GM23338 (cell line): ENCODE measurements around the gene PIM1. TPM values are rescaled to one million over a fixed set of nuclear protein-coding genes. Genes with fewer than 3 reads are reported as not detected.
A peak's percentile ranks its signal among the peaks of the same experiment; 100 is the strongest.

Experiments
- ATAC-seq: fragments of 200-7000 bp; cut with Tn5 transposase; 3 replicates; pipeline ENCODE4 v1.9.1; 2020
- DNase-seq: peaks from one replicate; pipeline ENCODE4 v3.0.0-alpha.2; 2015; ENCODE audit warnings: low spot score
- H2AFZ ChIP-seq: fragments of 200-600 bp; sonication (generic); 2 replicates; pipeline ENCODE4 v1.8.0; 2016; ENCODE audit warnings: antibody characterized with exemption, mild to moderate bottlenecking, moderate library complexity
- H3F3A ChIP-seq: fragments of 200-600 bp; sonication (generic); replicated peaks from 2 replicates; pipeline ENCODE4 v1.8.0; 2017; ENCODE audit warnings: antibody characterized with exemption, mixed run types, low read depth
- H3K27ac ChIP-seq: fragments of 200-600 bp; sonication (generic); 2 replicates; pipeline ENCODE4 v1.6.1; 2016; ENCODE audit warnings: low read depth
- H3K27me3 ChIP-seq: fragments of 200-600 bp; sonication (generic); 2 replicates; pipeline ENCODE4 v1.8.0; 2016; ENCODE audit warnings: mild to moderate bottlenecking, mixed run types, moderate library complexity; ENCODE audit not compliant: insufficient read depth
- H3K36me3 ChIP-seq: fragments of 200-600 bp; sonication (generic); 2 replicates; pipeline ENCODE4 v1.8.0; 2016; ENCODE audit warnings: mild to moderate bottlenecking; ENCODE audit not compliant: insufficient read depth
- H3K4me1 ChIP-seq: fragments of 200-600 bp; sonication (generic); 2 replicates; pipeline ENCODE4 v1.8.0; 2016; ENCODE audit warnings: mild to moderate bottlenecking, moderate library complexity; ENCODE audit not compliant: insufficient read depth
- H3K4me2 ChIP-seq: fragments of 200-600 bp; sonication (generic); 2 replicates; pipeline ENCODE4 v1.7.1; 2017; ENCODE audit warnings: mixed run types
- H3K4me3 ChIP-seq: fragments of 200-600 bp; sonication (generic); 2 replicates; pipeline ENCODE4 v1.6.1; 2016; ENCODE audit warnings: mixed run types
- H3K79me2 ChIP-seq: fragments of 200-600 bp; sonication (generic); replicated peaks from 2 replicates; pipeline ENCODE4 v1.8.0; 2017; ENCODE audit warnings: mild to moderate bottlenecking; ENCODE audit not compliant: insufficient read depth
- H3K9me2 ChIP-seq: fragments of 200-600 bp; sonication (generic); 2 replicates; pipeline ENCODE4 v1.8.0; 2017; ENCODE audit not compliant: insufficient read depth
- H4K20me1 ChIP-seq: fragments of 200-600 bp; sonication (generic); replicated peaks from 2 replicates; pipeline ENCODE4 v1.8.0; 2017; ENCODE audit warnings: mild to moderate bottlenecking; ENCODE audit not compliant: insufficient read depth
- H3K27ac Mint-ChIP-seq: 2 replicates; pipeline ENCODE4 v1.8.0; 2020; ENCODE audit warnings: inconsistent platforms, mild to moderate bottlenecking, moderate library complexity, mixed read lengths
- H3K27me3 Mint-ChIP-seq: 3 replicates; pipeline ENCODE4 v1.8.0; 2022; ENCODE audit warnings: low read depth, mild to moderate bottlenecking, moderate library complexity, mixed read lengths, inconsistent platforms; ENCODE audit not compliant: insufficient read depth, poor library complexity
- H3K36me3 Mint-ChIP-seq: 3 replicates; pipeline ENCODE4 v1.8.0; 2021; ENCODE audit warnings: low read depth, mild to moderate bottlenecking, inconsistent platforms, moderate library complexity, mixed read lengths
- H3K4me1 Mint-ChIP-seq: 3 replicates; pipeline ENCODE4 v1.8.0; 2020; ENCODE audit warnings: mild to moderate bottlenecking, inconsistent platforms, mixed read lengths
- H3K4me3 Mint-ChIP-seq: 3 replicates; pipeline ENCODE4 v1.8.0; 2021; ENCODE audit warnings: moderate library complexity, mild to moderate bottlenecking, inconsistent platforms, mixed read lengths
- H3K9me3 Mint-ChIP-seq: 3 replicates; pipeline ENCODE4 v1.8.0; 2020; ENCODE audit warnings: moderate library complexity, mild to moderate bottlenecking, inconsistent platforms, mixed read lengths
- CREB1 ChIP-seq: fragments of 250-450 bp; sonication (Bioruptor Pico); IDR thresholded peaks from 2 replicates; pipeline ENCODE4 v1.5.0; 2020; ENCODE audit warnings: low read depth, mild to moderate bottlenecking, moderate library complexity
- ETS1 ChIP-seq: IDR thresholded peaks from 2 replicates; pipeline ENCODE4 v1.6.1; 2016; ENCODE audit warnings: antibody characterized with exemption
- EZH2 ChIP-seq: fragments of 200-600 bp; sonication (generic); IDR thresholded peaks from one replicate; pipeline ENCODE4 v1.8.0; 2017; ENCODE audit warnings: antibody characterized with exemption, mild to moderate bottlenecking, low read depth; ENCODE audit not compliant: unreplicated experiment
- EZH2phosphoT487 ChIP-seq: fragments of 200-600 bp; sonication (generic); IDR thresholded peaks from one replicate; pipeline ENCODE4 v1.8.1; 2018; ENCODE audit warnings: antibody characterized with exemption; ENCODE audit not compliant: unreplicated experiment
- POLR2AphosphoS5 ChIP-seq: IDR thresholded peaks from 2 replicates; pipeline ENCODE4 v1.6.1; 2016; ENCODE audit warnings: antibody characterized with exemption, low read depth
- ZNF462 ChIP-seq: fragments of 250-450 bp; sonication (Bioruptor Pico); IDR thresholded peaks from 2 replicates; pipeline ENCODE4 v1.5.0; 2020; ENCODE audit warnings: mild to moderate bottlenecking, moderate library complexity
- polyA plus RNA-seq: library from polyadenylated mRNA; unstranded; fragments of >200 nt; fragmentation: Nextera tagmentation; extraction: Ambion mirVana; gene quantifications from 2 replicates; pipeline ENCODE4 v1.2.1, GENCODE V29; 2016
- total RNA-seq: library from RNA; depleted of rRNA; stranded (reverse); fragments of >200 nt; shearing (Covaris generic); gene quantifications from 2 replicates; pipeline ENCODE4 v1.2.3, GENCODE V29; 2014

PIM1 gene
- total and polyA plus RNA-seq, 2 experiments from 2014 or later = 46.0 to 74.2 TPM

GRCh38 chr6:37139230-37139962 lies 30.6 kb upstream of the PIM1 start:
- H3K4me3 Mint-ChIP-seq = peak overlapping the region; percentile 8; the same call in 1 of the 3 replicates
- no peak for DNase-seq

GRCh38 chr6:37140145-37140544 lies 29.8 kb upstream of the PIM1 start:
- peak overlapping the region; percentile 100 for H3K27ac ChIP-seq
- Mint-ChIP-seq H3K27ac (peak overlapping the region; percentile 97), H3K36me3 (peaks cover 28% of the 10 kb centered on the region), H3K9me3 (peaks cover 6% of the 10 kb centered on the region), H3K27me3 (peaks cover 10% of the 10 kb centered on the region), H3K4me1 (peaks cover 68% of the 10 kb centered on the region), H3K4me3 (peak overlapping the region; percentile 57; the same call in 2 of the 3 replicates)
- no peak overlapping the region for H2AFZ ChIP-seq
- H4K20me1 ChIP-seq = no peaks in the 10 kb centered on the region
- no peaks in the 10 kb centered on the region for H3K36me3 ChIP-seq
- peak overlapping the region; percentile 33 for H3K4me2 ChIP-seq
- peak; percentile 56 for DNase-seq
- ATAC-seq = no peak
- peaks cover 5% of the 10 kb centered on the region; the same call in 1 of the 2 replicates for H3F3A ChIP-seq
- H3K4me1 ChIP-seq = peaks cover 54% of the 10 kb centered on the region
- peak overlapping the region; percentile 17 for H3K4me3 ChIP-seq
- peaks cover 30% of the 10 kb centered on the region for H3K79me2 ChIP-seq
- TF ChIP-seq CREB1 (CRISPR knock-in tag) = no peak
- no peak for TF ChIP-seq ETS1
- H3K9me2 ChIP-seq = no peaks in the 10 kb centered on the region
- H3K27me3 ChIP-seq = no peaks in the 10 kb centered on the region

More at GRCh38 chr6:37139230-37139962, 30.6 kb upstream of the PIM1 start:
- Histone ChIP-seq H3K4me2 (peak overlapping the region; percentile 69), H3K9me2 (no peaks in the 10 kb centered on the region), H3K27me3 (no peaks in the 10 kb centered on the region), H4K20me1 (no peaks in the 10 kb centered on the region), H2AFZ (no peak overlapping the region), H3K4me1 (peaks cover 55% of the 10 kb centered on the region), H3K79me2 (peaks cover 38% of the 10 kb centered on the region), H3K36me3 (no peaks in the 10 kb centered on the region; the same call in 1 of the 2 replicates), H3F3A (peaks cover 5% of the 10 kb centered on the region; the same call in 1 of the 2 replicates), H3K4me3 (peak overlapping the region; percentile 12; the same call in 1 of the 2 replicates), H3K27ac (peak overlapping the region; percentile 100)
- no peak for TF ChIP-seq EZH2phosphoT487
- H3K9me3 Mint-ChIP-seq = peaks cover 6% of the 10 kb centered on the region
- H3K4me1 Mint-ChIP-seq = peaks cover 71% of the 10 kb centered on the region
- peaks cover 11% of the 10 kb centered on the region for H3K27me3 Mint-ChIP-seq
- no peak for ATAC-seq
- peak overlapping the region; percentile 97 for H3K27ac Mint-ChIP-seq
- H3K36me3 Mint-ChIP-seq = peaks cover 35% of the 10 kb centered on the region

GRCh38 chr6:37141281-37142049 lies 28.5 kb upstream of the PIM1 start:
- H3F3A ChIP-seq = peaks cover 5% of the 10 kb centered on the region; the same call in 1 of the 2 replicates
- H3K36me3 ChIP-seq = no peaks in the 10 kb centered on the region
- peak overlapping the region; percentile 57 for H3K4me3 Mint-ChIP-seq
- peak overlapping the region; percentile 37 for H3K4me3 ChIP-seq
- peaks cover 17% of the 10 kb centered on the region for H3K36me3 Mint-ChIP-seq
- peaks cover 47% of the 10 kb centered on the region for H3K4me1 ChIP-seq
- H4K20me1 ChIP-seq = no peaks in the 10 kb centered on the region
- peak; percentile 97 for DNase-seq
- H2AFZ ChIP-seq = no peak overlapping the region
- H3K4me2 ChIP-seq = peak overlapping the region; percentile 59
- peak overlapping the region; percentile 97 for H3K27ac Mint-ChIP-seq
- H3K27me3 ChIP-seq = no peaks in the 10 kb centered on the region
- H3K4me1 Mint-ChIP-seq = peaks cover 61% of the 10 kb centered on the region
- H3K79me2 ChIP-seq = peaks cover 17% of the 10 kb centered on the region
- H3K9me2 ChIP-seq = no peaks in the 10 kb centered on the region
- H3K27me3 Mint-ChIP-seq = peaks cover 10% of the 10 kb centered on the region
- H3K9me3 Mint-ChIP-seq = peaks cover 6% of the 10 kb centered on the region
- ATAC-seq = peak; percentile 51
- H3K27ac ChIP-seq = peak overlapping the region; percentile 100
- TF ChIP-seq POLR2AphosphoS5 = peak; percentile 44; the same call in 1 of the 2 replicates
- no peak for TF ChIP-seq ZNF462 (CRISPR knock-in tag)
- no peak for TF ChIP-seq EZH2
